GM12878 (cell line): Measurements from ENCODE around the gene RAD9A. TPM values are rescaled to one million over a fixed set of nuclear protein-coding genes. Genes with fewer than 3 reads are reported as not detected.

ENCODE experiments used
- ASH2L ChIP-seq: fragments of 300-600, 200-600 bp; sonication (generic); IDR thresholded peaks from 2 replicates; pipeline ENCODE4 v1.6.1; 2017; ENCODE audit warnings: low read depth, mild to moderate bottlenecking, borderline replicate concordance
- BCLAF1 ChIP-seq: fragments of 450-650 bp; IDR thresholded peaks from 2 replicates; pipeline ENCODE4 v1.6.1; 2017; ENCODE audit warnings: antibody characterized with exemption, mild to moderate bottlenecking, moderate library complexity
- CBX3 ChIP-seq: fragments of 200-600 bp; sonication (generic); IDR thresholded peaks from 2 replicates; pipeline ENCODE4 v1.6.1; 2016; ENCODE audit warnings: low read depth, borderline replicate concordance
- EED ChIP-seq: sonication (generic); IDR thresholded peaks from 2 replicates; pipeline ENCODE4 v1.6.1; 2016; ENCODE audit warnings: antibody characterized with exemption, low read depth
- HSF1 ChIP-seq: fragments of 150-350 bp; IDR thresholded peaks from 2 replicates; pipeline ENCODE4 v1.6.1; 2014; ENCODE audit warnings: mild to moderate bottlenecking, low read depth, low read length
- IKZF1 ChIP-seq: fragments of 450-650 bp; conservative IDR thresholded peaks from 2 replicates; pipeline ENCODE4 v1.6.1; 2017; ENCODE audit warnings: antibody characterized with exemption, mild to moderate bottlenecking
- MAX ChIP-seq: IDR thresholded peaks from 2 replicates; pipeline ENCODE4 v1.6.1; 2012; ENCODE audit warnings: low read depth, low read length, improper control_type of control experiment
- MYB ChIP-seq: fragments of 150-350 bp; IDR thresholded peaks from 2 replicates; pipeline ENCODE4 v1.6.1; 2014; ENCODE audit warnings: mild to moderate bottlenecking, low read depth, low read length, borderline replicate concordance
- RUNX3 ChIP-seq: IDR thresholded peaks from 2 replicates; pipeline ENCODE4 v1.6.1; 2012; ENCODE audit warnings: low read length, inconsistent platforms
- SIX5 ChIP-seq: IDR thresholded peaks from 2 replicates; pipeline ENCODE4 v1.6.1; 2011; ENCODE audit warnings: mild to moderate bottlenecking, low read depth, low read length, moderate library complexity; ENCODE audit not compliant: severe bottlenecking
- SP1 ChIP-seq: IDR thresholded peaks from one replicate; pipeline ENCODE4 v1.6.1; 2011; ENCODE audit warnings: low read depth, low read length
- SPI1 ChIP-seq: IDR thresholded peaks from 2 replicates; pipeline ENCODE4 v1.6.1; 2011; ENCODE audit warnings: low read depth, mild to moderate bottlenecking, low read length, moderate library complexity, borderline replicate concordance; ENCODE audit not compliant: insufficient read depth
- SRF ChIP-seq, 2 experiments: IDR thresholded peaks; 2 replicates each; pipeline ENCODE4 v1.6.1; 2011; ENCODE audit warnings: low read depth in 2 of 2, low read length in 2 of 2, mild to moderate bottlenecking in 1 of 2, moderate library complexity in 1 of 2
- ZBTB4 ChIP-seq: fragments of 450-650 bp; formaldehyde crosslinking; IDR thresholded peaks from 2 replicates; pipeline ENCODE4 v1.4.0; 2022; ENCODE audit warnings: mild to moderate bottlenecking, moderate library complexity
- ZBTB40 ChIP-seq: fragments of 450-650 bp; IDR thresholded peaks from 2 replicates; pipeline ENCODE4 v1.6.1; 2016; ENCODE audit warnings: mild to moderate bottlenecking, moderate library complexity, borderline replicate concordance
- ZNF24 ChIP-seq: fragments of 450-650 bp; IDR thresholded peaks from 2 replicates; pipeline ENCODE4 v1.6.1; 2017; ENCODE audit warnings: antibody characterized with exemption, mild to moderate bottlenecking
- ZZZ3 ChIP-seq: IDR thresholded peaks from 2 replicates; pipeline ENCODE4 v1.6.1; 2011; ENCODE audit warnings: low read depth; ENCODE audit not compliant: control insufficient read depth, insufficient read length
- polyA plus RNA-seq, 11 experiments: library from polyadenylated mRNA; depleted of rRNA in 4 of 11; unstranded in 6 of 11; stranded (reverse) in 5 of 11; fragments of >200 nt; fragmentation: Nextera tagmentation in 4 of 11; fragmentation: Illumina TruSeq in 1 of 11; extraction: Ambion mirVana in 4 of 11; extraction: Trizol in 1 of 11; gene quantifications; 1 replicate in 1 of 11; 2 replicates in 10 of 11; pipeline versions ENCODE4 v1.2.1 to v1.2.3, GENCODE V29; 2011 to 2016; ENCODE audit warnings: inconsistent platforms in 2 of 11, missing spikeins in 2 of 11, low read depth in 1 of 11
- total RNA-seq, 4 experiments: library from RNA; depleted of rRNA in 3 of 4; stranded (reverse); fragments of >200 nt in 3 of 4; fragmentation: Illumina TruSeq in 1 of 4; extraction: Trizol in 1 of 4; gene quantifications; 2 replicates each; pipeline versions ENCODE4 v1.2.1 to v1.2.3, GENCODE V29; 2013 to 2021

RAD9A gene
- total and polyA plus RNA-seq, 10 of the 15 experiments (the other 5 are each of a cell fraction or from before 2014, with no cell fraction given) = 1.1 to 36.2 (median 19.8) TPM

- TF ChIP-seq HSF1 (no peak), SPI1 (no peak), ZZZ3 (no peak), ZNF24 (0 out of 2 replicates have a peak, but pooled peaks have one; percentile 39), CBX3 (no peak), SRF (IDR thresholded peaks at IDR 0.05; ENCODE audit: low read depth in 2 of 2, low read length in 2 of 2) (peak; percentile 85 to 97), IKZF1 (peak; percentile 78; the same call in 1 of the 2 replicates), MYB (no peak), SP1 (peak; percentile 79), ZBTB4 (CRISPR knock-in tag) (no peak), RUNX3 (no peak), ZBTB40 (no peak; the same call in 1 of the 2 replicates), BCLAF1 (no peak), SIX5 (no peak), MAX (peak; percentile 72; the same call in 1 of the 2 replicates), ASH2L (no peak), EED (peak; percentile 33; the same call in 1 of the 2 replicates)
These were observed 44.8 kb downstream of the RAD9A start (continued) for GRCh38 chr11:67436459-67437081.
